ENCODE measurements around the gene TMA7.
"Not testable (repeated sequence)": the region's sequence is repeated elsewhere in the genome, so short reads cannot be mapped to it uniquely, and the experiment has no call there.

GRCh38 chr3:48461767-48462166 is 21.7 kb downstream of the TMA7 start:
- not testable (repeated sequence) for TF ChIP-seq POLR2AphosphoS5, POLR2A (IDR thresholded peaks at IDR 0.05; ENCODE audit: low read depth, low read length)
